SHP77 treated with DMSO at 0.1 percent for 48 hours (cell line): Measurements from ENCODE around the gene UGT1A10.
"Not testable (repeated sequence)": the region's sequence is repeated elsewhere in the genome, so short reads cannot be mapped to it uniquely, and the experiment has no call there.

Experiments
- DNase-seq: peaks from one replicate; lab custom pipeline; 2025; lab: John Stamatoyannopoulos, UW

UGT1A10 gene

GRCh38 chr2:233655943-233656342 is 19.7 kb downstream of the UGT1A10 start:
- not testable (repeated sequence) for DNase-seq

- no peak for DNase-seq
Observed at GRCh38 chr2:233656443-233656842, 20.2 kb downstream of the UGT1A10 start.

GRCh38 chr2:233658610-233659009 is 22.4 kb downstream of the UGT1A10 start:
- no peak for DNase-seq

GRCh38 chr2:233663911-233664310 is 27.7 kb downstream of the UGT1A10 start:
- DNase-seq: no peak

- DNase-seq: no peak
Observed at GRCh38 chr2:233668605-233669260, 32.5 kb downstream of the UGT1A10 start.

- DNase-seq: no peak
Observed at GRCh38 chr2:233671290-233672161, 35.3 kb downstream of the UGT1A10 start, which contains the start of gene UGT1A9. UGT1A9 (plus strand) TSS chr2:233671898; CDS start chr2:233671935, 37 bp downstream.

- DNase-seq: no peak
Observed at GRCh38 chr2:233672886-233673285, 36.6 kb downstream of the UGT1A10 start.

- no peak for DNase-seq
Observed at GRCh38 chr2:233673896-233674295, 37.6 kb downstream of the UGT1A10 start.

- no peak for DNase-seq
Observed at GRCh38 chr2:233674314-233674713, 38.1 kb downstream of the UGT1A10 start.

GRCh38 chr2:233674995-233675394 is 38.7 kb downstream of the UGT1A10 start:
- no peak for DNase-seq

- DNase-seq: no peak
Observed at GRCh38 chr2:233676046-233676445, 39.8 kb downstream of the UGT1A10 start.

GRCh38 chr2:233679196-233679595 is 42.9 kb downstream of the UGT1A10 start:
- DNase-seq: no peak

GRCh38 chr2:233680361-233681045 is 44.3 kb downstream of the UGT1A10 start:
- no peak for DNase-seq

GRCh38 chr2:233681521-233682099 is 45.4 kb downstream of the UGT1A10 start, which contains the start of gene UGT1A7:
UGT1A7 (plus strand) TSS chr2:233681901; CDS start chr2:233681938, 37 bp downstream.
- no peak for DNase-seq

- no peak for DNase-seq
Observed at GRCh38 chr2:233684640-233685039, 48.4 kb downstream of the UGT1A10 start.

GRCh38 chr2:233686928-233687327 is 50.7 kb downstream of the UGT1A10 start:
- no peak for DNase-seq

GRCh38 chr2:233688341-233688740 is 52.1 kb downstream of the UGT1A10 start:
- no peak for DNase-seq

- no peak for DNase-seq
Observed at GRCh38 chr2:233689031-233689430, 52.8 kb downstream of the UGT1A10 start.

- no peak for DNase-seq
Observed at GRCh38 chr2:233689501-233689900, 53.3 kb downstream of the UGT1A10 start.

GRCh38 chr2:233690444-233690843 is 54.2 kb downstream of the UGT1A10 start:
- DNase-seq: no peak

- no peak for DNase-seq
Observed at GRCh38 chr2:233691443-233692433, 55.5 kb downstream of the UGT1A10 start.
